Activated CD8-positive, alpha-beta T cell treated with anti-CD3 and anti-CD28 coated beads for 36 hours (primary cell): ENCODE measurements around the gene CLTCL1. TPM values are rescaled to one million over a fixed set of nuclear protein-coding genes. Genes with fewer than 3 reads are reported as not detected.

Experiments
- ATAC-seq: fragments of 200-7000 bp; cut with Tn5 transposase; one replicate; pipeline ENCODE4 v1.10.0; 2021; ENCODE audit warnings: mild to moderate bottlenecking, moderate library complexity
- CTCF ChIA-PET: fragments of 350-600 bp; sonication (Branson Sonifier 250); formaldehyde crosslinking; loops from one replicate; lab custom pipeline; 2021; ENCODE audit warnings: antibody characterized with exemption; lab: Charles Lee
- POLR2A ChIA-PET: fragments of 350-600 bp; sonication (Branson Sonifier 250); formaldehyde crosslinking; loops from one replicate; lab custom pipeline; 2021; ENCODE audit warnings: antibody characterized with exemption; lab: Charles Lee
- DNase-seq: peaks from one replicate; pipeline ENCODE4 v3.0.0-alpha.2; 2020
- H3K27ac Mint-ChIP-seq: one replicate; pipeline ENCODE4 v1.8.0; 2021; ENCODE audit warnings: mild to moderate bottlenecking, mixed read lengths
- H3K27me3 Mint-ChIP-seq: one replicate; pipeline ENCODE4 v1.8.0; 2021; ENCODE audit warnings: mixed read lengths
- H3K36me3 Mint-ChIP-seq: one replicate; pipeline ENCODE4 v1.8.0; 2021; ENCODE audit warnings: low read depth, mixed read lengths
- H3K4me1 Mint-ChIP-seq: one replicate; pipeline ENCODE4 v1.8.0; 2021; ENCODE audit warnings: low read depth, mixed read lengths
- H3K4me3 Mint-ChIP-seq: one replicate; pipeline ENCODE4 v1.8.0; 2021; ENCODE audit warnings: mild to moderate bottlenecking, moderate library complexity, mixed read lengths
- H3K9me3 Mint-ChIP-seq: one replicate; pipeline ENCODE4 v1.8.0; 2021; ENCODE audit warnings: mixed read lengths
- intact Hi-C: fragments of 100-400 bp; cut with micrococcal nuclease; formaldehyde crosslinking; loops from one replicate; pipeline ENCODE4 v1.10.0; 2022
- total RNA-seq, 2 experiments: library from RNA; stranded (reverse); gene quantifications; one replicate each; pipeline ENCODE4 v1.2.3, GENCODE V29; 2021
- TF ChIP-seq, protein P1 (sequence below): fragments of 200-600 bp; IDR thresholded peaks from one replicate; pipeline ENCODE4 v1.8.0; 2022; ENCODE audit warnings: antibody characterized with exemption, mild to moderate bottlenecking

The CLTCL1 gene
- total RNA-seq, 2 experiments from 2014 or later = 0.45 to 0.65 TPM

DNA sequence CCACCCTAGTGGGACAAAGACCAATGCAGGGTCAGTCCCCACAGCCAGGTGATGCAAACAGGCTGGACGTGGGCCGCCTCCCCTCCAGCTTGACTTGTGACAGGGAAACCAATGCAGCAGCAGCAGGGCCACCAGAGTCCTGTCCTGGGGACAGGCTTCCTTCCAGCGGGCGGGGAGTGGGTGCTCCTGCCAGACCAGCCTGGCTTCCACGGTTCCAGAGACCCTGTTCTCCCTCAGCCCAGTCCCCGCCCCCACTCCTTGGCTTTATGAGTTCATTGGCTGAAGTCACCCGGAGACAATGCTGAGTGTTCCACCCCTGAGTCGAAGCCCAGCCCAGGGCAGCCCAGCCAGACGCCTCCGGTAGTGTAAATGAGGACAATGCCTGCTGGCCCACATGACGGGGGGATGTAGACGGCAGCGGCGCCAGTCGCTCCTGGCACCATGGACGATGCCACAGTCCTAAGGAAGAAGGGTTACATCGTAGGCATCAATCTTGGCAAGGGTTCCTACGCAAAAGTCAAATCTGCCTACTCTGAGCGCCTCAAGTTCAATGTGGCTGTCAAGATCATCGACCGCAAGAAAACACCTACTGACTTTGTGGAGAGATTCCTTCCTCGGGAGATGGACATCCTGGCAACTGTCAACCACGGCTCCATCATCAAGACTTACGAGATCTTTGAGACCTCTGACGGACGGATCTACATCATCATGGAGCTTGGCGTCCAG lies 160.4 kb downstream of the CLTCL1 start, which contains the start of gene TSSK2:
Gene TSSK2, plus strand, starts transcription at position 350 of the 726 bp plus-strand sequence. Its CDS starts 92 bp downstream, at position 442.
- TF ChIP-seq, protein P1, sequence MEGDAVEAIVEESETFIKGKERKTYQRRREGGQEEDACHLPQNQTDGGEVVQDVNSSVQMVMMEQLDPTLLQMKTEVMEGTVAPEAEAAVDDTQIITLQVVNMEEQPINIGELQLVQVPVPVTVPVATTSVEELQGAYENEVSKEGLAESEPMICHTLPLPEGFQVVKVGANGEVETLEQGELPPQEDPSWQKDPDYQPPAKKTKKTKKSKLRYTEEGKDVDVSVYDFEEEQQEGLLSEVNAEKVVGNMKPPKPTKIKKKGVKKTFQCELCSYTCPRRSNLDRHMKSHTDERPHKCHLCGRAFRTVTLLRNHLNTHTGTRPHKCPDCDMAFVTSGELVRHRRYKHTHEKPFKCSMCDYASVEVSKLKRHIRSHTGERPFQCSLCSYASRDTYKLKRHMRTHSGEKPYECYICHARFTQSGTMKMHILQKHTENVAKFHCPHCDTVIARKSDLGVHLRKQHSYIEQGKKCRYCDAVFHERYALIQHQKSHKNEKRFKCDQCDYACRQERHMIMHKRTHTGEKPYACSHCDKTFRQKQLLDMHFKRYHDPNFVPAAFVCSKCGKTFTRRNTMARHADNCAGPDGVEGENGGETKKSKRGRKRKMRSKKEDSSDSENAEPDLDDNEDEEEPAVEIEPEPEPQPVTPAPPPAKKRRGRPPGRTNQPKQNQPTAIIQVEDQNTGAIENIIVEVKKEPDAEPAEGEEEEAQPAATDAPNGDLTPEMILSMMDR = no peak
- no peak within 1 kb of the TSS for H3K4me3 Mint-ChIP-seq
- H3K27ac Mint-ChIP-seq = no peak within 1 kb of the TSS
- intact Hi-C loops = no loop called here
- H3K27me3 Mint-ChIP-seq = no peaks in the 10 kb centered on the region
- DNase-seq (no peak), ATAC-seq (no peak)
- H3K4me1 Mint-ChIP-seq = no peaks in the 10 kb centered on the region
- peaks cover 11% of the 10 kb centered on the region for H3K36me3 Mint-ChIP-seq
- ChIA-PET CTCF (interaction anchor here (1.1 kb wide), 1 partner anchor 13 kb away, joined by 3 read pairs; no protein-coding TSS in a partner anchor), POLR2A (interaction anchor here (1.0 kb wide), 1 partner anchor 10 kb away, joined by 3 read pairs; no protein-coding TSS in a partner anchor)
- no peaks in the 10 kb centered on the region for H3K9me3 Mint-ChIP-seq

DNA sequence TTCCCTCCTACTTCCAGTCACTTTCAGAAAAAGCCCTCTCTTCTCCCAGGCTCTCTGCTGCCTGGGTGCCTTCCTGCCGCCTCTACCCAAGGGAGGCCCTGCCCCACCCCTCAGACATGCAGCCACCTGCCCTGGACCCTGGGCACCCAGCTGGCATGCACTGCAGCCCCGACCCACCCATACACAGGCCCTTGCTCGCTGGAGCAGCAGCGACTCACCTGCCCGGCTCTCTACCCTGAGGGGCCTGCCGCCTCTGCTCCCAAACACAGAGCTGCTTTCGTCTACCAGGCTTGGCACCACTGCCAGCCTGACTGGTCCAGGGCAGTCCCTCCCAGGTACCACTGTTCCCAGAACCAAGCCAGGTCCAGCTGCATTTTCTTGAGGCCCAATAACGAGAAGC lies 161.6 kb downstream of the CLTCL1 start:
- Mint-ChIP-seq H3K27me3 (no peaks in the 10 kb centered on the region), H3K36me3 (peaks cover 9% of the 10 kb centered on the region), H3K9me3 (no peaks in the 10 kb centered on the region), H3K27ac (no peak overlapping the region), H3K4me3 (no peak overlapping the region), H3K4me1 (no peaks in the 10 kb centered on the region)
- no peak for DNase-seq
- ChIA-PET POLR2A (interaction anchor here (1.0 kb wide), 1 partner anchor 12 kb away, joined by 3 read pairs; no protein-coding TSS in a partner anchor), CTCF (no interaction called here)
- ATAC-seq = no peak
- intact Hi-C loops = no loop called here
- TF ChIP-seq, protein P1 = no peak

Other genes with a start within 250 kb of the CLTCL1 start
- 10 to 100 TPM; 18.0 to 20.0 TPM for gene DGCR2, start 169.3 kb downstream of the CLTCL1 start, total RNA-seq
- not detected for gene TSSK2, start 160.4 kb downstream of the CLTCL1 start, total RNA-seq
- 10 to 100 TPM; 11.7 to 12.9 TPM for gene ESS2, start 147.1 kb downstream of the CLTCL1 start, total RNA-seq
- gene GSC2, start 141.4 kb downstream of the CLTCL1 start, total RNA-seq = not detected
- gene SLC25A1, start 113.0 kb downstream of the CLTCL1 start, total RNA-seq = 10 to 100 TPM; 56.4 to 57.6 TPM
- 10 to 100 TPM; 29.7 to 30.5 TPM for gene HIRA, start 140.0 kb upstream of the CLTCL1 start, total RNA-seq
- 10 to 100 TPM; 39.8 to 40.9 TPM for gene MRPL40, start 140.8 kb upstream of the CLTCL1 start, total RNA-seq
- gene C22orf39, start 156.0 kb upstream of the CLTCL1 start, total RNA-seq = 10 to 100 TPM; 26.9 to 29.8 TPM
- gene UFD1, start 187.5 kb upstream of the CLTCL1 start, total RNA-seq = 10 to 100 TPM; 65.0 to 78.0 TPM
- gene CDC45, start 188.2 kb upstream of the CLTCL1 start, total RNA-seq = 100 to 1,000 TPM; 109 to 111 TPM
- gene CLDN5, start 232.7 kb upstream of the CLTCL1 start, total RNA-seq = not detected